ENCODE measurements around the gene PNMA8C.

DNA sequence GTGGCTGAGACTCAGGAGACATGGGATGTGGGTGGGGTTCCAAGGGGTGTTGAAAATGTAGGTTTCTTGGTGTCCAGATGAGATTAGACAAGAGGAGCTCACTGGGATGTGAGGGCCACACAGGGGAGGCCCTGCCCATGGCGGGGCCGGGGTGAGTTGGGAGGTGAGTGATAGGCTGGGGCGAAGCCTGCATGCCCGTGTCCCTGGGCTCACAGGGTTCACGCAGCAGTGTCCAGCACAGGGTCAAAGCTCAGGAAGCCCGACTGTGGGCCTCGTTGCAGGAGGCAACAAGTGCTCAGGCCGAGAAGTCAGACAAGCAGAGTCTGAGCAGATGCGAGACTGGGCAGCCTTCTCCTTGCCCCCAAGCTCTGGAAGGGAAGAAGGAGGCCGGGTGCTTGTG, 42.6 kb downstream of the PNMA8C start:
- no peak for TF ChIP-seq GATA2 (IDR thresholded peaks at IDR 0.05; ENCODE audit: low read depth, low read length)
- no peak for TF ChIP-seq GATA3 (IDR thresholded peaks at IDR 0.05; ENCODE audit: low read depth, low read length)
